Neuron (in vitro differentiated cells): Measurements from ENCODE around the gene FEM1B.

Source experiments
- H2AFZ ChIP-seq: one replicate; pipeline ENCODE4 v1.6.1; 2013; ENCODE audit warnings: low read depth, mild to moderate bottlenecking, inconsistent platforms, low read length, moderate library complexity
- H3K27me3 ChIP-seq: one replicate; pipeline ENCODE4 v1.6.1; 2013; ENCODE audit warnings: low read length; ENCODE audit not compliant: insufficient read depth
- H3K36me3 ChIP-seq: one replicate; pipeline ENCODE4 v1.6.1; 2013; ENCODE audit warnings: low read length; ENCODE audit not compliant: insufficient read depth
- H3K4me1 ChIP-seq: one replicate; pipeline ENCODE4 v1.6.1; 2013; ENCODE audit warnings: low read length; ENCODE audit not compliant: insufficient read depth
- H3K4me3 ChIP-seq: 2 replicates; pipeline ENCODE4 v1.5.1; 2013; ENCODE audit warnings: mild to moderate bottlenecking, low read length, moderate library complexity
- H3K9me3 ChIP-seq: one replicate; pipeline ENCODE4 v1.6.1; 2013; ENCODE audit warnings: low read length

Gene FEM1B

GRCh38 chr15:68239025-68239424, 38.5 kb upstream of the FEM1B start:
- no peaks in the 10 kb centered on the region for H3K4me1 ChIP-seq
- H3K36me3 ChIP-seq, result no peaks in the 10 kb centered on the region
- H3K9me3 ChIP-seq, result no peaks in the 10 kb centered on the region
- H3K27me3 ChIP-seq, result no peaks in the 10 kb centered on the region
- no peak overlapping the region for H3K4me3 ChIP-seq
- no peak overlapping the region for H2AFZ ChIP-seq

DNA sequence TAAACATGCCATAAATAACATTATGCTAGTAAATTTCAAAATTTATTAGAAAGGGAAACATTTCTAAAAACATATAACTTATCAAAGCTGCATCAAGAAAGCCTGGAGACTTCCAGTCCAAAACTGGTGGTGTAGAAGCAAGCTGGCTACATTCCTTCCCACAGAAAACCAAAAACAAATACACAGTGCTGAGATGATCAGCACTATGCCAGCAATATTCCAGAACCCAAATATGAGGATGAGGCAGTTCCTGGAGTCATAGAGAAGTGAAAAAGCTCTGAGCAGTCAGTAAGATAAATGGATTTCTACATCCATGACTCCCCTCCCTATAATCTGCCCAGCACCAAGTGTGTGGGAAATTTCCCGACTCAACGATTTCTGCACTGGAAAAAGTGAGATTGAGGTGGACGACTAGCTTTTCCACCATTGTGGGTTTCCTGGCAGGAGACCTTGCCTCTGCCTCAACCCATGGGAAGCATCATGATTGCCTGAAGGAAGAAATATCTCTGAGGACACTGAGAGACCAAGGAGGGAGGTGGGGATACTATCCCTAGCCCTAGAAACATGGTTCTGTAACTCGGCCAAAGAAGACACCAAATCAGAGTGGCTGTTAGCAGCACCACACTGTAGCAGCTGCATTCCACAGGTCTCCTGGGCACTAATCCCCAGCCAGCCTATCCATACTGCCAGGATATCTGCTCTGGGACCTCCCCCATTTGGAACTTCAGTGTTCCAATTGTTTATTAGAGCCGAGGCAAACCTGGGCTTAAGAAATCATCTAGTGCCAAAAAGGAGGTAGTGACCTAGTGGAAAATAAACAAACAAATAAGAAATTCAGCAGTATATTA, 36.2 kb upstream of the FEM1B start:
- no peaks in the 10 kb centered on the region for H3K36me3 ChIP-seq
- H3K9me3 ChIP-seq, result no peaks in the 10 kb centered on the region
- H2AFZ ChIP-seq, result no peak overlapping the region
- H3K4me3 ChIP-seq, result no peak overlapping the region
- no peaks in the 10 kb centered on the region for H3K4me1 ChIP-seq
- no peaks in the 10 kb centered on the region for H3K27me3 ChIP-seq

DNA sequence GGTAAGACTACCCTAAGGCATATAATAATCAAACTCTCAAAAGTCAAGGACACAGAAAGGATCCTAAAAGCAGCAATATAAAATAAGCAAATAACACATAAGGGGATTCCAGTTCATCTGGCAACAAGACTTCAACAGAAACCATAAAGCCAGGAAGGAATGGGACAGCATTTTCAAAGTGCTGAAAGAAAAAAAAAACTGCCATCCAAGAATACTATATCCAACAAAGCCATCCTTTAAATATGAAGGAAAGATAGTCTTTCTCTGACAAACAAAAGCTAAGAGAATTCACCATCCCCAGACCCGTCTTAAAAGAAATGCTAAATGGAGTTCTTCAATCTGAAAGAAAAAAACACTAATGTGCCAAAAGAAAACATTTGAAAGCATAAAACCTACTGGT, 33.3 kb upstream of the FEM1B start:
- H2AFZ ChIP-seq, result no peak overlapping the region
- H3K4me3 ChIP-seq, result no peak overlapping the region
- no peaks in the 10 kb centered on the region for H3K27me3 ChIP-seq
- H3K4me1 ChIP-seq, result no peaks in the 10 kb centered on the region
- H3K36me3 ChIP-seq, result no peaks in the 10 kb centered on the region
- H3K9me3 ChIP-seq, result no peaks in the 10 kb centered on the region

DNA sequence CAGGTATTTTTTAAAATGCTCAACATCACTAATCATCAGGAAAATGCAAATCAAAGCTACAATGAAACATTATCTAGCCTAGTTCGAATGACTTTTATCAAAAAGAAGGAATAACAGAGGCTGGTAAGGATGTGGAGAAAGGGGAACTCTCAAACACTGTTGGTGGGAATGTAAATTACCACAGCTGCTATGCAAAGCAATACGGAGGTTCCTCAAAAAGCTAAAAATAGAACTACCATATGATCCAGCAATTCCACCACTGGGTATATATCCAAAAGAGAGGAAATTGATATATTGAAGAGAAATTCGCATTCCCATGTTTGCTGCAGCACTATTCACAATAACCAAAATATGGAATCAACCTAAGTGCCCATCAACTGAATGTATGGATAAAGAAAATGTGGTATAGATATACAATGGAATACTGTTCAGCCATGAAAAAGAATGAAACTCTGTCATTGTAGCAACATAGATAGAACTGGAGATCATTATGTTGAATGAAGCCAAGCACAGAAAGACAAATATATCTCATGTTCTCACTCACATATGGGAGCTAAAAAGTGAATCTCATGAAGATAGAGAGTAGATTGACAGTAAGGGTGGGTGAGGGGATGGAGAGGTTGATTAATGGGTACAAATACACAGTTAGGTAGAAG, 28.4 kb upstream of the FEM1B start:
- Histone ChIP-seq H2AFZ (no peak overlapping the region), H3K4me1 (no peaks in the 10 kb centered on the region), H3K36me3 (no peaks in the 10 kb centered on the region), H3K4me3 (no peak overlapping the region), H3K9me3 (no peaks in the 10 kb centered on the region), H3K27me3 (no peaks in the 10 kb centered on the region)

GRCh38 chr15:68252925-68253534, 24.5 kb upstream of the FEM1B start:
- Histone ChIP-seq H3K27me3 (no peaks in the 10 kb centered on the region), H3K9me3 (no peaks in the 10 kb centered on the region), H3K4me3 (no peak overlapping the region), H3K36me3 (no peaks in the 10 kb centered on the region), H3K4me1 (peaks cover 6% of the 10 kb centered on the region), H2AFZ (no peak overlapping the region)

DNA sequence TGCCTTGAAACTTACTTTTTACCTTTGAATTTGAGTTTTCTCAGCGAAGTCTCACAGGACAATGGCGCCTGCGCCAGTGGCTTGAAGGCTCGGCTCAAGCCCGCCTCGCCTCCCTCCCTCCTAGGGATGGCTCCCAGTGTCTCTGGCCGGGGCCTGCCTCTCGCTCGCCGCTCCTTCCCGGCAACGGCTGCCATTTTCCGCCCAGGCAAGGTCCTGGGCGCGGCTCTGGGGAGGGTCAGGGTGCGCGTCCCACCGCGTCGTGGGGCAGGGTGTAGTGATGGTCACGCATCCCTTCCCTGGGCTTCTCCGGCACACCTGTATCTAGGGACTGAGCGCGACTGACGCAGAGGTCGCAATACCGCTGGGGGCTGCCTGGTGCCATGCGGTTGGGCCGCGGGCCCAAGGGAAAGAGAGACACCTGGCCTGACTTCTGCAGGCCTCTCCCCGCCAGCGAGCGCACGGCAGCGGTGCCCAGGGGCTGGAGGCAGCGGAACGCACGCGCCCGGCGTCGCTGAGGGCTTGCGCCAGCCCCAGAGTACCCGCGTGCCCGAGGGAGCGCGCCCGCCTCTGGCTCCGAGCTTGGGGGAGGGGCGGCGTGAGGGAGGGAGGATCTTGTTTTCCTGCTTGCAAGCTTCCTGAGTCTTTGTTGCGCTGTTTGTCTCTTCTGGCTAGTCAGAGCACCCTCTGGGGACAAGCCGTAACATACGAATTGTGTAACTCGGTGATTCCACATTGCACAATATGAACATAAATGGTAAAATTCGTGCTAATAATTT, 20.7 kb upstream of the FEM1B start:
- H3K9me3 ChIP-seq, result no peaks in the 10 kb centered on the region
- H3K4me3 ChIP-seq, result peak overlapping the region; percentile 31
- no peaks in the 10 kb centered on the region for H3K36me3 ChIP-seq
- H3K4me1 ChIP-seq, result peaks cover 6% of the 10 kb centered on the region
- no peaks in the 10 kb centered on the region for H3K27me3 ChIP-seq
- peak overlapping the region; percentile 76 for H2AFZ ChIP-seq

GRCh38 chr15:68258692-68259091, 18.9 kb upstream of the FEM1B start:
- Histone ChIP-seq H2AFZ (no peak overlapping the region), H3K4me1 (peaks cover 6% of the 10 kb centered on the region), H3K27me3 (no peaks in the 10 kb centered on the region), H3K9me3 (no peaks in the 10 kb centered on the region), H3K4me3 (no peak overlapping the region), H3K36me3 (no peaks in the 10 kb centered on the region)

- no peaks in the 10 kb centered on the region for H3K27me3 ChIP-seq
- H3K4me3 ChIP-seq, result no peak overlapping the region
Observed at GRCh38 chr15:68259883-68260282, 17.7 kb upstream of the FEM1B start.

GRCh38 chr15:68261241-68261640, 16.3 kb upstream of the FEM1B start:
- Histone ChIP-seq H3K4me1 (peaks cover 6% of the 10 kb centered on the region), H3K27me3 (no peaks in the 10 kb centered on the region), H3K9me3 (no peaks in the 10 kb centered on the region), H2AFZ (no peak overlapping the region), H3K36me3 (no peaks in the 10 kb centered on the region), H3K4me3 (no peak overlapping the region)

More at GRCh38 chr15:68259883-68260282, 17.7 kb upstream of the FEM1B start:
- no peak overlapping the region for H2AFZ ChIP-seq
- peaks cover 6% of the 10 kb centered on the region for H3K4me1 ChIP-seq
- H3K36me3 ChIP-seq, result no peaks in the 10 kb centered on the region
- no peaks in the 10 kb centered on the region for H3K9me3 ChIP-seq

DNA sequence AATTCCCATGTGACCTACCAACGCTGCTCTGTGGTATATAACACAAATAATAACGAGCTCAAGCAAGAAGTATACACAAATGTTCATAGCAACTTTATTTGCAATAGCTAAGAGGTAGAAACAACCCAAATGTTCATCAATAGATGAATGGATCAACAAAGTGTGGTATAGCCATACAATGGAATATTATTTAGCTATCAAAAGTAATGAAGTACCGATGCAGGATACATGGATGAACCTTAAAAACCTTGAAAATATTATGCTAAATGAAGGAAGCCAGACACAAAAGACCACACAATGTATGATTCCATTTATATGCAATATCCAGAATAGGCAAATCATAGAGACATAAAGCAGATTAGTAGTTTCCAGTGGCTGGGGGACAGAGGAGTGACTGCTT, 15.6 kb upstream of the FEM1B start:
- Histone ChIP-seq H3K4me1 (peaks cover 3% of the 10 kb centered on the region), H3K36me3 (no peaks in the 10 kb centered on the region), H3K27me3 (no peaks in the 10 kb centered on the region), H3K9me3 (no peaks in the 10 kb centered on the region), H2AFZ (no peak overlapping the region), H3K4me3 (no peak overlapping the region)

- Histone ChIP-seq H3K9me3 (no peaks in the 10 kb centered on the region), H3K4me1 (no peaks in the 10 kb centered on the region), H3K36me3 (no peaks in the 10 kb centered on the region), H2AFZ (no peak overlapping the region), H3K4me3 (no peak overlapping the region), H3K27me3 (no peaks in the 10 kb centered on the region)
Observed at GRCh38 chr15:68262514-68263356, 14.8 kb upstream of the FEM1B start.

- Histone ChIP-seq H3K36me3 (no peaks in the 10 kb centered on the region), H3K9me3 (no peaks in the 10 kb centered on the region), H2AFZ (no peak overlapping the region), H3K27me3 (no peaks in the 10 kb centered on the region), H3K4me1 (no peaks in the 10 kb centered on the region), H3K4me3 (no peak overlapping the region)
Observed at GRCh38 chr15:68264282-68264681, 13.3 kb upstream of the FEM1B start.
